ENCODE measurements around the gene GPX3.

Gene GPX3

DNA sequence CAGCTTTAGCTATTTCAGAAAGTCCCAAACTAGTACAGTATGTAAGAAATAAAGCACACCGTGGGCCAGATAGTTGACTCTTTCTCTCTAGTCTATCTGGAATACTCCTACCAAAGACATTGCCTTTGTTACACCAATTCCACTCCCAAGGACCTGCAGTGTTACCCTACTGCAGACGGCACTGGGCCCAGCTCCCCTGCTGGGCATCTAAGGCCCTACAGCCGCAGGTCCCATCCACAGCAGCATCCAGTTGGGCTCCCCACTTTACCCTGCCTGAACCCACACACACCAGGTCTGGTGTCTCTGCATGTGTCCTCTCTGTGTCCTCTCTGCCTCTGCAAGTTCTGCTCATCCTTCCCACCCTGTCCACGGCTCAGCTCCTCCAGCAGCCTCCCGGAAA is 37.9 kb downstream of the GPX3 start:
- DNase-seq: no peak

DNA sequence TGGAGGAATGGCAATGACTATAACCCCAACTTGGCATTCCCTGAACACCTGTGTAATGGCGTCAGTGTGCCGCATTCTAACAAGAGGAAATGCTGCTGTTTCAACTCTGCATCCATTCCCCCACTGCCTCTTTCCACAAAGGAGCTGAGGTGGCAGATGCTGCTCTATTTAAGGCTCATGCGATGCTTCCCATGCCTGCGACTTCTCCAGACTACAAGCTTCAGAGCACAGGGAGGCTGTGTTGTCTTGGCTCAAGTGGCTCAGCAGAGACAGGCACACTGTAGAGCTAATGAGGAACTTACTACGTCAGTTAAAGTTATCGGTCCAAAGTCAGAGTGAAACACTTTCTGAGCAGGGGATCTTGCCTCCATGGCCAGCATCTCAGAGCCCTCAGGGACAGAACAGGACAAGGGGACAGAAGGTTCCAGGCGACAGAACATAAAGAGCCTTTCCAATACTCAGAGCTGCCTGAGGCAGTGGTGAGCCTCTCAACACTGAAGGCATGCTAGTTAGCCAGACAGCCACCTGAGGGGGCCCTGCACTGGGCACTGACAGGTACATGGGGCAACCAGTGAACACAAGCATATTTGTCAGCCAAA is 38.6 kb downstream of the GPX3 start:
- peak; percentile 78 to 87 (median 81) for DNase-seq

DNA sequence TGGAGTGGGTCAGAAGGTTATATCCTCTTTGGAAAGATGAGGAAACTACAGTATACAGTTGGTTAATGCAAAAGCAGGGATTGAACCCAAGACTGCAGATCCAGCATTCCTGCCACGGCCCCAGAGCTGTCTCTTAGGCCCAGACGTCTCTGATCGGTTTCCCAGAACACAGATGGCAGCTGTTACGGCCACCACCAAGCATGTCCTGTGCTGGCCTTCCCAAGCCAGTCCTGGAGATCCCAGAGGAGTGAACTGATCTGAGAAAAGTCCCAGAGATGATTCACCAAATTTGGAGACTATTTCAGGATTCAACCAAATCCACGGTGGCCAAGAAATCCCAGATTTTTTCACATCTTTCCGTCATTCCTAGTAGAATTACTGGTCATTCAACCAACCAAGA is 40.4 kb downstream of the GPX3 start:
- DNase-seq: no peak

DNA sequence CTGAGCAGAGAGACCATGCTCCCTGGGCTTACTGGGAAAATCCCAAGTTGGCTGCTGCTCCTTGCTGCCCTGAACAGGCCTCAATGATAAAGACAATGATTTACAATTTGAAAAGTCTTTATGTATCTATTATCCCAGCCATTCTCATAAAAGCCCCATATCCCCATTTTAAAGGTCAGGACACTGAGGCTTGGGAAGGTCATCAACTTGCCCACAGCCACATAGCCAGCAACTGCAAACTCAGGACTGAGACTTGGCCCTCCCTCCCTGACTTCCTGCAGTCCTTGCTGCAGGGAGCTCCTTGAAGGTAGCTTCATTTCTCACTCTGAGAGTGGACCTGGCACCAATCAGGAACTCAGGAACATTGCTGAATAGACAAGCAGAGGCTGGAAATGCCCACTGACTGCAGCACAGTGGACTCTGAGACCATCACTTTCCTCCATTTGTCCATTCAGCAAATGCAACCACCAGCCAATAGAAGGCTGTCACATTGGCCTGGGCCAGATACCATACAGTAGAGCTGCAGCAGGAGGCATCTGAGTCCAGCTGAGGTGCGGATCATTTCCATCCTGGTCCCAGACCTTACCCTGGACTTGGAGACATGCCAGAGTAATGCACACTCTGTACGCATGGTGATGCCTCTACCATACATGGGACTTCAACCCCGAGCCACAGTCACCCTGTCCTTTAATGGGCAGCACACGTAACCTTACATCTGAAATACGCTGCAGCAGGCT is 42.2 kb downstream of the GPX3 start:
- DNase-seq: no peak

DNA sequence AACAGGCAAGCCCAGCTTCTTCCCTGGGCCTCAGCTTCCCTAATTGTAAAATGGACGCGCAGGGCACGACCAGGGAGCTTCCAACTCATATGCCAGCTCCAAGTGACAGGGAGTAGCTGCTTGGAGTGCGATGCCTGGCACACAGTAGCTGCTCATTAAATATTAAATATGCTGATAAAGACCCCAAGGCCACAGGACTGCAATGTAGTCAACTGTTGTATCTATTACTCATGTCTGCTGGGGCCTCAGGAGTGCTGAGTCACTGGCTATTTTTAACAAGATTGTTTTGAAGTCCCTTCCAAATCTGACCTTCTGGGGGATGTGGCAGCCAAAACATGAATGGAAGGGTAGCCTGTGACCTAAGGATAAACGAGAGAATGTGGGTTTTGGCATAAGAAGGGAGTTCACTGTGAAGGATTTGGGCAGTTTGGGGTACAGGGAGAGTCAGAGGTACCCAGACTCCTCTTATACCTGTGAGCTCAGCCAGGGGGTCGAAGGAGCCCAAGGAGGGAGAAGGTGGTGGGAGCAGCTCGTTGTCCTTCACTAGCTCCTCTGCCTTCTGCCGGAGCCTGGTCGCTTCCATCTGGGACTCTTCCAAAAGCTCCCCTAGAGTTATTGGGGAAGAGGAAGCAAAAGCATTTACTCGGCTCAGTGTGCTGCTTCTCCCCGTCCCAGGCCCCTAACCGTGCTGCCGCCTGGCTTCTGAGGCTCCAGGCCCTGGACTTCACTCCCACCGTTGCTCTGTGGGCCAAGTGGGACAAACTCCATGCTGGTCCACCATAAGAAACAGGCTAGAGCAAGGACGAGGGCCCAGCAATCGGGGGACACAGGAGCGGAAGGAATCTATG is 43.0 kb downstream of the GPX3 start:
- DNase-seq: peak; percentile 46 to 81 (median 68)

DNA sequence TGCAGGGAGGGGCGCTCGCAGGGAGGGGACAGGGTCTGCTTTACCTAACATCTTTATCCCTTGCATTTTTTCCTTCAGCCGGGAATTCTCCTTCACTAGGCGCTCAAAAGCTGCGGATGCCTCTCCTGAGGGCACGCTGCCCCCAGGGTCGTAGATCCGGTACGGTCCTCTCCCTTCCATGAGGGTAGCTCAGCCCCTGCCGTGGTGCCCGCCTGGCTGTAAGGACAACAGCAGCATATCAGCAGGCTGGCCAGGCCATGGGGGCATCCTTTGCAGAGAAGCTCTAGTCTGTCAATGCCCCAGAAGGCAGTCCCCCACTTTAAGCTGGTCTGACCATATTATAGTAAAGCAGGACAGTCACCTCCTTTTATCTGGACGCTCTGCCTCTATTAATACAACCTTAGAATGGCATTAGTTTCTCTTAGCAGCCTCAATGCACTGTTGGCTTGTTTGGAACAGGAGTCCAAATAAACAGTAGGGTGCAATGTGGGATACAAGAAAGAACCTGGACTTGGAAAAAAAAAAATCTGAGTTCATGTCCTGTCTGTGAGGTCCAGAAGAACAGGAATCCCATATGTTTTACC is 44.6 kb downstream of the GPX3 start:
- DNase-seq: no peak

DNA sequence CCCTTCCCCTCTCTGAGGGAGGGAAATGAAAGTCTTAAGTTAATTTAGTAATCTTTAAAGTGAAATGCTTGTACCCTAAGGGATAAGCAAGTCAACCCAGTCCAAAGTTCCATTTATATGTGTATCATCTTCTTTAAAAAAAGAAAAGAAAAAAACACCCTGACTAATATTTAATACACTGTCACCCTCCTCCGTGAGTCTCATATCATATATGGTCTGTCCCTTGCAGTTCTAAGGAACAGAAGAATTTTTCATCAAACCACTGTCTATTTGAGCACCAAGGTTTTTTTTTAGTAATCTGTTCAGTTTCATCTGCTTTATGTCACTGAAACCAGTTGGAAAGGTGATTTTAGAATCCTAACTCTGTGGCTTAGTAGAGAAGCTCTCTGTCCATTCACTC is 45.2 kb downstream of the GPX3 start:
- no peak for DNase-seq

DNA sequence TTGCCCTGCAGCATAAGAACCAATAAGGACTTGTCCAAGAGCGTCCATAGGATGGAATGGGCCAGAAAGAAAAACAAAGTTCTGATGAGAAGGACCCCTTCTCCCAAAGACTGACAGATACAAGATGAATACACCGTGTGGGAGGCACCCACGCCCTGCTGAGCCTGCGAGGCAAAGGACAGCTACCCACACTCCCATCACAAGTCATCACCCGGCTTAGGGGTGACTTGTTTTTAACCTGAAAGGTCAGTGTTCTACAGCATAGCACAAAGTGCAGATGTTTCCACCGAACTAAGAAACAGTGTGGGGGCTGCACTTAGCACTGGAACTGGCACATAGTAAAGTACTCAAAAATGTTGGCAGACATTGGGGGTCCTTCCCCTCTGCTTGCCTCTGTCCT is 46.5 kb downstream of the GPX3 start:
- DNase-seq: peak in 3 of 4 experiments; percentile 45 to 54 (median 46)

DNA sequence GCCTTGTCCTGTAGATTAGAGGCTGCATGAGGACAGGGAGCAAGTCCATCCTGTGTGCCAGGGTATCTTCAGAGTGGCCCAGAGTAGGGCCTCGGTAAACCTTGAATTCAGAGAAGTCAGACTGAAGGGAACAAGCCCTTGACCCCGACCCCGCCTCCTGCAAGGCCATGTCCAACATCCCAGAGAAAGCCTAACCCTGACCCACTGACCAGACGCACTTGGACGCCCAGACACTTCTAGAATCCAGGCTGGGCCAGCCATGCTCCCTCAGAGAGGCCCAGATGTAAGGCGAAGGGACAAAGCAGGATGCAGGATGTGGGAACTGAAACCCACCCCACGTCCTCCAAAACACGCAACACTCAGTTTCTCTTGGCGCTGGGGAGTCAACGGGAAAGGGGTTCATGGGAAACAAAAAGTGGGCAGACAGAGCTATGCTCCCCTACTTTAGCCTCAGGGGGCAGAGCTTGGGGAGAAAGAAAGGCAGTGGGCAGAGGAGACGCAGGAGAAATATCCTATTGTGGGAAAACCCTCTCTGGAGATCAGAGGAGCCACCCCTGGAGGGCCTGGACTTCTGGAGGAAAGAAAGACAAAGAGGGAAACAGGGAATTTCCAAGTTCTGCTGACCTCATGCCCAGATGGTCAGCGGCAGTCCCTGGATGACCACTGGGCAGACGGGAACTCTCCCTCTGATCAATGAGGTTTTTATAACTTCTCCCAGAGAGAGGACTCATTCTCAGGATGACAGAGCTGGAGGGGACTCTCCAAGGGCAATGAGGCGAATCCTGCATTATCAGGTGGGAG is 47.4 kb downstream of the GPX3 start:
- DNase-seq: peak in 3 of 4 experiments; percentile 29 to 45 (median 30)

DNA sequence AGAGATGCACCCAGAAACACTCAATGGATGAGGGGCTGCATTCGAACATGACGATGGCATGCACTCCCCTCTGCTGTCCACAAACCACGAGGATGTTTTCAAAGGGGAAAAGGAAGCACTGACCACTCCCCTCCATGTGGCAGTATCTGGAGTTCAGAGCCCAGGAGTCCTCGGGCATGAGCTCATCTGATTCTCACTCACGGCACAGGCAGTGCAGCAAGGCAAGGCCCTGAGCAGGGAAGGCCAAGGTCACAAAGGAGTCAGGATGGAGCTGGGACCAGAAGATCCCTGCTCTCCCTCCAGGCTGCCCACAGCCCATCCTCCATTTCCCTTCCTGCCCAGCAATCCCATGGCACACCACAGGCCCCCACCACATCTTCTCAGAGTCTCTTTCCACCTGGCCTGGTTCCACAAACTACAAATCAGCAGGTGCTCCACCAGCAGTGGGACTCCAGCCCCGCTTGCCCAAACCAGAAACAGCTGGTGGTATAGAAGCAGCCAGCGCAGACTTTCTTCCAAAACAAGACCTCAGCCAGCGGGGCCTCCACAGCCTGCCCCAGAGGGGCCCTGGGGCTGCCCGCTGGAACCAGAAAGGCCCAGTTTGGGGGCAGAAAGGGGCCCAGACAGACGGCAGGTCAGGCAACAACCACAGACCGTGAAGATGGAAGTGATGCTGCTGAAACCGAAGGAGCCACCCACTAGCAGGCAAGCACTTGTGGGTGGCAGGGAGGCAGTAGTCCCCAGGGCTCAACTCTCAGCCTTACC is 48.2 kb downstream of the GPX3 start:
- DNase-seq: peak in 2 of 4 experiments; percentile 23 to 33

DNA sequence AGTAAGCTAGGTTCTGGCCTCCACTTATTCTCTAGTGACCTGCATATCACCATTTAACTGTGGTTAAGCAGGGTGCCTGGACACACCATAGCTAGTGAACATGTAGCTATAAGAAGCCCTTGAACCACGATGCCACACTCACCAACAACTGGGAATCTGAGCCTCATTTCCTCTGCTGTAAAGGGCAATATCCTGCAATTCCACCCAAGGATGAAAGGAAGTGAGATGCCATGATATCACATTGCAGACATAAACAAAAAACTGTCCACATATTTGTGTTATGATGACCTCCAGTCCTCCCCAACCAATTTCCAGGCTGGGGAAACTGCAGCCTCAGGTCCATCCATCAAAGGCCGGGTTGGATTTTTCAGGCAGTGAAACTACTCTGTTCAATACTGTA is 50.1 kb downstream of the GPX3 start:
- DNase-seq: no peak

DNA sequence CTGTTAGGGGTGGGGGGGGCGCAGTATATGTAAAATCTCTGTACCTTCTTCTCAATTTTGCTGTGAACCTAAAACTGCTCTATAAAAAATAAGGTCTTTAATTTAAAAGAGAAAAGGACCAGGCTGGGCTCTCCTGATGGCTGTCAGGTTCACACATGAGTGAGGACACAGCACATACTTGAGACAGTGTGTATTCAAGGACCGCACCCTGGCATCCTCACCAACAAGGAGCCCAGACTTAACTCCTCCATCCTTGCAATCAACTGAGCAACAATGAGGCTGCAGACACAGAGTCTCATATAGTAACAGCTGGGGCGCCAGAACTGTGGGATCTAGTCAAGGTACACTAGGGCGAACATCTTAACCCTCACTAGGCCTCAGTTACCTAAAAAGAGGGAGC is 50.6 kb downstream of the GPX3 start:
- no peak for DNase-seq

DNA sequence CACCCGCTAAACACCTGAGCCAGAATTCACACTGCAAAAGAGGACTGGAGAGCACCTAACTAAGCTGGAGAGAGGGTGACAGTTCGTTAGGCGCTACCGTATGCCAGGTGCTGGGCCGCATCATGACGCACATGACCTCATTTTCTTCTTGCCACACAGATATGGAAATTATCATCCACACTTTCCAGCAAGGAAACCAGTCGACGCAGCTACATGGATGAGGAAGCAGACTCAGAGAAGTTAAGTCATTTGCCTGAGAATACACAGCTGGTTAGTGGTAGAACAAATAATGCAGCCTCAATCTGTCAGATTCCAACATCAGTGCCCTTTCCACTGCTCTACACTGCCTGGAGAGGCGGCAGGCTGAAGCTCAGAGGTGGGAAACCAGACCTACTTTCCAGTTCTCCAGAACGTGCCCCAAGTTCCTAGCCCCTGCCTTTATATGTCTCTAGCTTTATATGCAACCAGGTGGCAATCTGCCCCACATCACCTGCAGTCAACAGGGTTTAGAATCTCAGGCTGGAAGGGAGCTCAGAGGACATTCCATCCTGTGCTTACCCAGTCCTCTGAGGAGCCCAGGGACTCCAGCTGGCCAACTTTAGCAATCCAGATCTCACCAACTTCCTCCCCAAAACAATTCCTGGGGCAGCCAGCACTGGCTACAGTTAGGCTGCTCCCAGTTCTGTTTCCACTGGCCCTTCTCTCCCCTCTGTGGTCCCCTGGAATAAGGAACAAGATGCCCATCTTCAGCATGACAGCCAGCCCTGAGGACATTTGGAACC is 51.6 kb downstream of the GPX3 start:
- DNase-seq: peak in 3 of 4 experiments; percentile 27 to 37 (median 35)

DNA sequence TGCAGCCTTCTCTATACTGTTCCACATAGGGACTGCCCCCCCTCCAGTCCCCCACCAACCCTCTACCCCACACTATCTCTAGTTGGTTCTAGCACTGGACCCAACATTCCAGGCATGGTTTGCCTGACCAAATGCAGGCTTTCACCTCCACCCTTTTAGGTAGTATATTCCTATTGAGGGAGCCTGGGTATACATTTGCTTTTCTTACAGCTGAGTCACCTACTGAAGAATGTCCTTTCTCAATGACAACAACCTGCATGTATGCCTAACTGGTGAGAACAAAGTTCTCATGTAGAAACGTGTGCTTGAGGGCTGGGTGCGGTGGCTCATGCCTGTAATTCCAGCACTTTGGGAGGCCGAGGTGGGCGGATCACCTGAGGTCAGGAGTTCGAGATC is 52.2 kb downstream of the GPX3 start:
- no peak for DNase-seq

DNA sequence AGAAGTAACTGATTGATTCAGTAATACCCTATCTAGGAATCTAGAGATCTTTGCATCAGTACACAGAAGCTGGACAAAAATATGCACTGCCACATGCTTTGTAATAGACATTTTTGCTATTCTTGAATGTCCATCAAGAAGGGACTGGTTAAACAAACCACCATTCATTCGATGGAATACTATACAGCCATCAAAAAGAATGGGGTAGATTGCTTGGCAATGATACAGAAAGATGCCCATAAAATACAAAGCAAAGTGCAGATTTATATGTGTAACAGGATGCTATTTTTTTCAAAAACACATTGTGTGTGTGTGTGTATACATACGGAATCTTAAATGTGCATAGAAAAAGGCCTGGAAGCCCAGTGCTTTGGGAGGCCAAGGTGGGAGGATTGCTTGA is 52.9 kb downstream of the GPX3 start:
- DNase-seq: no peak

DNA sequence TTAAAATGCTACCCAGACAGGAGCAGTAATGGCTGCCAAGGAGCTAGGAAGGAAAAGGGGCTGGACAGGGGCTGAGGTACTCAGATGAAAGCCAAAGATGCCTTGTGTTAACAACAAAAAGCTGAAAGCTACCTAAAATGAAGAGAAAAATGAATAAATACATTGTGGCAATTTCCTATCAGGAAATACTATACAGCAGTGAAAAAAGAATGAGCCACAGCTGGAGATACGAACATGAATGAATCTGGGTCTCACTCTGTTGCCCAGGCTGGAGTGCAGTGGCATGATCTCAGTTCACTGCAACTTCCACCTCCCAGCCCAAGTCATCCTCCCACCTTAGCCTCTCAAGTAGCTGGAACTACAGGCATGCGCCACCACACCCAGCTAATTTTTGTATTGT is 54.2 kb downstream of the GPX3 start:
- DNase-seq: no peak

DNA sequence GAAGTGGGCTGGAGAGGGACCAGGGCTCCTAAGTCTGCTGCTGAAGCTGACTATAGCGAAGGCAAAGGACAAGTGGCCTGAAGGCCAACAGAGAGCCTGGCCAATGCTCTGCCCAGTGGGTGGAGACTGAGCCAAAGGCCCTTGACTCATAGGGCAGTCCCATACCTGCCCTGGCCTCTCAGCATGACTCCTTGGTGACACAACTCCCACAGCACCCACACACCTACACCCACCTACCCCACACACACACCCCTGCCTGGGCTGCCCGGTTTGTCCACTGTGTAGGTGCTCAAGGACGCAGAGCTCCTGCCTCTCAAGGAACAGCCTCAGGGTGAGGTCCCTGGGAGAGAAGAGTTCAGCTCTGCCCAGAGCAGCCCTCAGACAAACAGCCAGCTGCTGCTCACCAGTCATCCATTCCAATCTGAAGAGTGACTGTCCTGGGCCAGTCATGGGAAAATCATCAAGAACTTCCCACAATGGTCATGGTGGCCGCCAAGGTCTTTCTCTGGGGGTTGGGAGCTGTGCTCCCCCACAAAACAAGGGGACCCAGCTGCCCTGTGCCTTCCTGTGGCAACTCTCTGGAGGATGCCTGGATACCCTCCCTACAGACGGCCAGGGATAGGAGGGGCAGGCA is 55.4 kb downstream of the GPX3 start:
- DNase-seq: peak in 3 of 4 experiments; percentile 35 to 44 (median 41)

DNA sequence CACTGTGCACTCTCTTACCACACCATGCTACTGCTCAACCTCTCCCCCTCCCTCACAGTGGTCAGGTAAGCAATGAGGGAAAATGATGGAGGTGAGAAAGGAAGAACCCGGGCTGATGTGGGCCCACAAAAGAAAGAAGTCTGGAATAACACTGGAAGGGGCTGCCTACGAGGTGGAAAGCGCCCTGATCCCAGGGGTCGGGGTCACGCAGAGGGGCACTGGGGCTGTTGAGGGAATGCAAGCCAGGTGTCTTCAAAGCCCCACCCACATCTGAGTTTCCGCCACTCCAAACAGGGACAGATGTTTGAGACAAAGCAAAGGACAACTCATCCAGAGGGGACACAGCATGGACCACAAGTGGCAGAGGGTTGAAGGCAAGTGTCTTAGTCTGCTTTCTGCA is 56.2 kb downstream of the GPX3 start:
- DNase-seq: no peak

DNA sequence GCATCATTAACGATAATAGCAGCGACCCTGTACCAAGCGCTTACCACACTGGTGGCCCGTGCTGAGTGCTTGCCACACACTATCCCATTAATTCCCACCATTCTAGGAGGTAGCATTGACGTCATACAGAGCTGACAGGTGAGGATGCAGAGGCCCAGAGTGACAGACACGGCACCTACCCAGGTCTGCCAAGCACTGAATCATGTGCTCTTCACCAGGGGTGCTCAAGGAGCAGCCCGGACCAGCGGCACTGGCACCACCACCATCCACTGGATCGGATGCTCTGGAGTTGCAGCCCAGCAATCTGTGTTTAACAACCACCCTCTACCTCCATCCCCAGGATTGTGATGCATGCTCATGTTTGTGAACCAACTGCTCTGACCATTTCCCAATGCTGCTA is 57.0 kb downstream of the GPX3 start:
- DNase-seq: no peak

DNA sequence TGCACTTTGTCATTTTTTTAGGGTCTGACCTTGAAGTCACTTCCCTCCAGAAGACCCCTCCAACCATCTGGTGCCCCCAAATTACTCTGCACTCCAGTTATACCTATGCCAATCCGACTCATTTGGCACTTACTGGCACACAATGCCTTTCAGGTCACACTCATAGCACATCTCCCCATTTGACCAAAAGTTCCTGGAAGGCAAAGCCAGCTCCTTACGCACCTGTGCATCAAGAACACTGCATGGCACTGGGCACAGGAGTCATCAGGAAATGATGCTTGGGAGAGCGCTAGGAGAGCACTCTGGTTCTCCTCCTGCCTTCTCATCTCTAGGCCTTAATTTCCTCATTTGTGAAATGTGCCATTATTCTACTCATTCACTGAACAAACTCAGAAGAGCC is 57.6 kb downstream of the GPX3 start:
- DNase-seq: no peak

All from suppressor macrophage (primary cell).